GM19463 (cell line): Measurements from ENCODE around the gene BIN1.

Experiments used
- ATAC-seq: cut with Tn5 transposase; IDR thresholded peaks from one replicate; pipeline ENCODE4 v1.9.1; 2021; ENCODE audit warnings: mild to moderate bottlenecking, moderate library complexity; ENCODE audit not compliant: unreplicated experiment

The BIN1 gene

GRCh38 chr2:127008265-127009015 is 98.5 kb downstream of the BIN1 start:
- no peak for ATAC-seq

- no peak for ATAC-seq
Measured at GRCh38 chr2:127007652-127008051, 99.3 kb downstream of the BIN1 start.

- no peak for ATAC-seq
Measured at GRCh38 chr2:127006962-127007361, 100.0 kb downstream of the BIN1 start.

GRCh38 chr2:127004893-127005600 is 101.9 kb downstream of the BIN1 start:
- ATAC-seq: no peak

GRCh38 chr2:127003070-127003800 is 103.7 kb downstream of the BIN1 start:
- ATAC-seq: no peak

DNA sequence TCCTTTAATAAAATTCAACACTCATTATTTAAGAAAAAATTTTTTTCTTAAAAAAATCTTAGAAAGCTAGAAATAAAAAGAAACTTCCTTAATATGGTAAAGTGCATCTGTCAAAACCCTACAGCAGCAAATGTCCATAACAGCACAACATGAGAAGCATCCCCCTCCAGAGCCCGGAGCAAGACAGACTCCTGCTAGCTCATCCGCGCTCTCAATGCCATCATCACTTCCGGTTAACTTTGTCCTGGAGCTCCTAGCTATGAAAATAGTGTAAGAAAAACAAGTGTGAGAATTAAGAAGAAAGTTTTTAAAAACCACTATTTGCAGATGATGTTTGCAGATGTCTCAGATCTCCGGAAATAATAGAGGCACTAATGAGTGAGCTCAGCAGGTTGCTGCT is 105.2 kb downstream of the BIN1 start:
- no peak for ATAC-seq

- peak; percentile 57 for ATAC-seq
Measured at GRCh38 chr2:127000937-127001336, 106.0 kb downstream of the BIN1 start.

DNA sequence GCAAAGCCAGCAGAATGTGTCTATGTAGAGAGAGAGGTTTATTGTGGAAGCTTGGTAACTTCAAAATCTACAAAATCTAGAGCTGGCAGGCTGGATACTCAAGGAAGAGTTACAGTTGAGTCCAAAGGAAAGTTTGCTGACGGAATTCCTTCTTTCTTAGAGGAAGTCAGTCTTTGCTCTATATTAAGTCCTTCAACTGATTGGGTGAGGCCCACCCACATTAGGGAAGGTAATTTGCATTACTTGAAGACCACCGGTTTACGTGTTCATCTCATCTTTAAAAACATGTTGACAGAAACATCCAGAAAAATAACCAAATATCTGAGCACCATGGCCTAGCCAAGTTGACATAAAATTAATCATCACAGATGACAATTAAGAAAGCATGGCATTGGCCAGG is 106.8 kb downstream of the BIN1 start:
- ATAC-seq: no peak

DNA sequence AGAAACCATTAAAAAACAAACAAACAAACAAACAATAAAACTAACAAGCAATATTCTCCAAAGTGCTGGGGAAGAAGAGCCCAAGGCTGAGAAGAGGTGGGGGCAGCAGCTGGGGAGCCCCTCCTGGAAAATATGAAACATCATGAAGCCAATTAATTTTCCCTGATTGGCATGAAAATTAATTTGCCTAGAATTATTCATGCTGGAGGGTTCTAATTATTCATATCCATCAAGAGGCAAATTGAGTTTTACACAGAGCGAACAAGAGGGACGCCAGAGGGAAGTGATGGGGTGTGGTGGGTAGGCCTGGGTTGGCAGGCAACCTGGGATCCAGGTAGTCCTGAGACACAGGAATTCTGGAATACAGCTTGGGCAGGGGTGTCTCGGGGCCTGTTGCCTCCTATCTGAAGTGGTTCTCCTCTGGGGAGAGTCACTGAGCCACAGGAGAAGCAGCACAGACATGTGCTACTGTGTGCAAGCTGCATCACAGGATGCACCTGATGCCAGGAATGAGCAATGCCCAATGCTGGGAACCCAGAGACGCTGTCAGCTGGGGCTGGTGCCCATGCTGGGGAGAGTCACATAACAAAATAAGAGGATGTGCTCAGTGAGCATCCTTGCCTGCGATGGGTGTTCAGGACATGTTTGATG is 107.7 kb downstream of the BIN1 start:
- no peak for ATAC-seq

DNA sequence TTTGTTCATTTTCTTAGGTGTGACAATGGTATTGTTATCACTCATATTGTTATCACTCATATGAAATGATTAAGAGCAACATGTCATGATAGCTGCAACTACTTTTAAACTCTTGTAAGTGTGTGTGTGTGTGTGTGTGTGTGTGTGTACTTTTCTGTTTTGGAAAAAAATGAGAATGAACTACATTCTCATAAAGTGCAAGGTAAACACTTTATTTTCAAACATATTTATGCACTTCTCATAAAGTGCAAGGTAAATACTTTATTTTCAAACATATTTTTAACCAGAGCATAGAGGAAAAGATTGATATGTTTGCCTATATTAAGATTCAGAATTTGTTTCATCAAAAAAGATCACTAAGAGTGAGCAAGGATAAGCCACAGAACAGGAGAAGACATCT is 108.5 kb downstream of the BIN1 start:
- ATAC-seq: no peak
